GM18526 (cell line): ENCODE data around the gene CLPX.

Experiments
- POLR2A ChIP-seq: IDR thresholded peaks from 3 replicates; pipeline ENCODE4 v1.6.1; 2011; ENCODE audit not compliant: insufficient read length; ENCODE audit errors: extremely low read depth

The CLPX gene

DNA sequence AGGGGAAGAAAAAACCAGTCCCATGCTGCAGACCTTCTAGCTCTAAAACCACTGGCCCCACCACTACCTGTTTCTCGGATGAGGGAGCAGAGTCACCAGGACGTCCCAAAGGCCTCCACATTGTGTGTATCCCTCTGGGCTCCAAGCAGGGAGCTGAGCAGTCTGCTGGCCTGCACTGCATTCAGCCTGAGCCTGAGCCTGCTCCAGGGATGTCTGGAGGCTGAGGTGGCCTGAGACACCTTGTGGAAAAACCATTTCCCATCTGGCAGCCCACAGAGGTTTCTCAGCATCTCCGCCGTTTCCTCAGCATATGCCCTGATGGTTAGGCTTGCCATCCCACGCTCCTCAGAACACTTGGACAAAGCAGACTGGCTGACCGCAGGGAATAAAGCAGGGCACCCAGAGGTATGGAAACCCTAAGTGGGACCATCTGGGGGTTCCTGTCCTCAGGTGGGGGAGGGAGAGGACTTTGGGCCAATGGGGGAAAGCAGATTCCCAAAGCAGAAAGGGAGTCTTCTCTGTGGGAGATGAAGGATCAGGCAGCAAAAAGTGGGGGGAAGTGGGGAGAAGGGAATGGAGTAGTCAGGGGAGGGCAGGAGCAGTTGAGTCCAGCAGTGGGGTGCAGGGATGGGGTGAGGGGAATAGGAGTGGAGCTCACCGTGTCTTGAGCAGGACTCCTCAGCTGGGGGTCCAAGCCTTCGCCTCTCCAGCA is 25.8 kb upstream of the CLPX start, which contains the start of gene CILP:
Gene CILP (minus strand): TSS at position 704 of the 712 bp plus-strand sequence. CDS start 1,718 bp downstream, outside the sequence.
- TF ChIP-seq POLR2A, result no peak

DNA sequence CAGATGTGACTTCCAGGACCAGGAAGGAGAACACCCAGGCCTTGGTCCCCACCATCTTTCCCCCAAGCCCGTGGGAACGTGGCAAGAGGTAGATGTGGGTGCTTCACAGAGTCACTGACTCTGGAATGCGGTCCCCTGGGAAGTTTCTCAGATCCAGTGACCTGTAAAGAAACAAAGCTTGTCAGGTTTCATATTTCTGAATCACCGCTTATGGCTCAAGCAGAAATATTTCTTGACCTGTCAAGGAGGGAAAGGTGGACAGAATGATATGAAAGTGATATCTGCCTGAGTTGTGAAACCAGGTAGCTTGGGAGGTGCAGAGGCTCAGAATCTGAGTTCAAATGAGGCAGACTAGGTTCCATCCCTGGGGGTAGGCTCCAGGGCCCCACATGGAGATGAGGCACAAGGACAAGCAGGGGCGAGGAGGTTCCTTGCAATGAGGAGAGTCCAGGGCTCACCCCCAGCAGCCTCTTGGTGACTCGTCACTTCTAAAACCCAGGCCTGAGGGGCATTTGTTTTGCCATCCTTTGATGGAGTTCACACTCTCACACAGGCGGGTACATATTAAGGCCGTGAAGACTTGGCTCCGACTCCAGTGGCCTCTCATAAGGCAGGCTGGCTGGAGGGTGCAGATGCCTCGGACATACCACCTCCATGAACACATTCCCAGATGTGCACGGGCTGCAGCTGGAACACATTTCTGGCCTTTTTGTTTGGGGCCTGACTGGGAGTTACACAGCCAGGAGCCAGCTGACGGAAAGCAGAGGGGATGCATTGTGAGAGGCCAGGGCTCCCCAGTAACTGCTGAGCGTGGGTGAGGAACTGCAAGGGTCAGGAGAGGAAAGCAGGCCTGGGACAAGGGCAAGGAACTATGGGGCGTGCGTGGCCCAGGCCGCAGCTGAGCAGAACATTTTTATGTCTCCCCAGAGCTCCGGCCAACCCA is 24.8 kb upstream of the CLPX start:
- TF ChIP-seq POLR2A, result no peak

DNA sequence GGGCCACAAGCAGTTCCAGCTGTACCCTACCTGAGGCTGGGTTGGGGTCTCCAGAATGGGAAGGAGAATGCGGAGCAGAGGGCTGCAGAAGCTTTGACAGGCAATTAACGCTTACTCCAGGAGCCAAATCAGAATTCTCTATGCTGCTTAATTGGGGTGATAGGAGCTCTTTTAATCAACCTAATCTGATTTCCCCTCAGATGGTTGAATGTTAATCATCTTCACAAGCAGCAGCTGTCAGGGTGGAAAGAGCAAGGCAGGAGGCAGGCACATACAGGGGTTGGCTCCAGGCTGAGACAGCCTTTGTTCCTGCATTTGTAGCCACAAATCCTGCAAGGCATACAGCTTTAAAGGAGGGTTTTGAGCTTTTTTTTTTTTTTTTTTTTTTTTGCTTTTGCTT is 23.5 kb upstream of the CLPX start:
- TF ChIP-seq POLR2A, result no peak

DNA sequence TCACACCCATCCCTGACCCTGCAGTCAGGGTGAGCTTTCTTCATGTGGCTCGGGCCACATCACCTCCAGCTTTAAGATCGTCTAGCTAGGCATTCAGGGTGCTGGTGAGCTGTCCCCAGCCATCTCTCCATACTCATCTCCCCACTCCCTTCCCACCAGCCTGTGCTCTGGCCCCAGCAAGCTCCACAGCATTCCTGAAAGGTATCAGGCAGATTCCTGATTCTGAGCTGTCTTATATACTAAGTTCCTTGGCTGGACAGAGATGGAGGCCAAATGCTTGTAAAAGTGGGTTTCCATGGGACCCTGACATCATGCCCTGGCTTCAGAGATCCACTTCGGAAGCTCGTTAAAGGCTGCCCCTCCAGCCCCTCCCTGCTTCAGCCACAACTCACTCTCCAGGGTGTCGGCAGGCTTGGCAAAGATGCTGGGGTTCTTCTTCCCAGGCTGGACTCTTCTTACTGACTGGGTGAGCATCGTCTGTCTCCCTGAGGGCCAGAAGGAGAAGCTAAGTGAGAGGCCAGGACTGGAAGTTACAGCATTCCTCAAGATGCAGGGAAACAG is 22.2 kb upstream of the CLPX start:
- no peak for TF ChIP-seq POLR2A

DNA sequence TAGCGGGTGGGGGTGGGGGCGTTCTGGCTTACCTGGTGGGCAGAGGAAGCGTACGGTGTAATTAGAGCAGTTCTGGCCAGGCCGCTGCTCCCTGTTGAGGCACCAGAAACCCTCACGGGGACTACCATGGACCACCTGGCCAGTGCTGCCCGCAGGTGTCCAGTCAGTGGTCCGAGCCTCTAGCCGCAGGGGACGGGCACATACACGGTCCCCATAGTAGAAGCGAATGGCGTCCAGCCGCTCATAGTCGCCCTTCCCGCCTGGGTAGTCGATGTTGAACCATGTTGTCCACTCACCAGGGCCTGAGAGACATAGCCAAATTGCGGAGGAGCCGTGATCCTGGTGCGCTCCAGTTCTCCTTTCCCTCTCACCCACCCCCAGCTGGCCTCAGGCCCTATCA is 21.6 kb upstream of the CLPX start:
- TF ChIP-seq POLR2A, result no peak

DNA sequence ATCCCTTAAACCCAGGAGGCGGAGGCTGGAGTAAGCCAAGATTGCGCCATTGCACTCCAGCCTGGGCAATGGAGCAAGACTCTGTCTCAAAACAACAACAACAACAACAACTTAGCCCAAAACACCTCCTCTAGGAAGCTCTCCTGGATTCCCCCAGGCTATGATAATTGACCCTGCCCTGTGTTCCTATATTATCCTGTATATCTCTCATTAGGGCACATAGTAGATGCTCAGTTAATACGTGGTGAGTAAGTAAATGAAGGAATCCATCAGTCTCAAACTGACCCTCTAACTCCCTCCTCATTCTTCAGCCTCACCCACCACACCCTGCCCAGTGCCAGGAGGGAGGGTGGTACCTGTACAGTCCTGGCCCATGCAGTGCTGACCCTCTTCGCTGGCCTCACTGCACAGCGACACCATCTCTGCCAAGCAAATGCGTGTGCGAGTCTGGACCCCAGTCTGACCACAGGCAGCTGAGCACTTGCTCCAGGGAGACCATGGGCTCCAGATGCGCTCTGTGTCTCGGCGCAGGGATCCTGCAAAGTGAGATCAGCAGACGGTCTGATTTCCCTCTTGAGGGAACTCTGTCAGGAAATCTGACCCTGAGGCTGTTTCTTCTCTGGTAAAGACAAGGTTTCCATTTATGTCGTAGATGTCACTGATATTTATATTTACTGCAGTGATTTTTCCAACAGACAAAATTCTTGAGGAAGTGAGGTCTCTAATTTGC is 20.0 kb upstream of the CLPX start:
- TF ChIP-seq POLR2A, result no peak

DNA sequence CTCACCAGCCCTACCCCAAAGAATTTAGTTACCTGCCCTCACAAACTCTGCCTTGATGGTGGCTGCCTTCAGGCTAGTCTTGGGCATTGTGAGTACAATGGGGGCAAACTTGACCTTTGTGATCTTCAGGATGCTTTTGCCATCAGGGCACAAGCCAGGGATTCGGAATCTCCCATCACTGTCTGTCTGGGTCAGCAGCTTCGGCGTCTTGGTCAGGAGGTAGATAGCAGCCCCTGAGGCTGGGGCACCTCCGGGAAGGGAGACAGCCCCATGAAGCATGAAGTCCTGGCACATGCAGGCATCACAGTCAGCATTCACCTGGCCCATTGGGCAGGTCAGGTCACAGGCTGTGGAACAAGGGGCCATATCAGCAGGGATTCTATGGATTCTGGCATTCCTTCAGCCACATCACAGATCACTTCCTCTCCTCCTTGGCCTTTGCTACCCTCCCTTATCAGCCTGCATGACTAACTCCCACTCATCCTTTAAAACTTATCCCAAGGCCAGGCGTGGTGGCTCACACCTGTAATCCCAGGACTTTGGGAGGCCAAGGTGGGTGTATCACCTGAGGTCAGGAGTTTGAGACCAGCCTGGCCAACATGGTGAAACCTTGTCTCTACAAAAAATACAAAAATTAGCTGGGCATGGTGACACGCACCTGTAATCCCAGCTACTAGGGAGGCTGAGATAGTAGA is 19.2 kb upstream of the CLPX start:
- TF ChIP-seq POLR2A, result no peak

DNA sequence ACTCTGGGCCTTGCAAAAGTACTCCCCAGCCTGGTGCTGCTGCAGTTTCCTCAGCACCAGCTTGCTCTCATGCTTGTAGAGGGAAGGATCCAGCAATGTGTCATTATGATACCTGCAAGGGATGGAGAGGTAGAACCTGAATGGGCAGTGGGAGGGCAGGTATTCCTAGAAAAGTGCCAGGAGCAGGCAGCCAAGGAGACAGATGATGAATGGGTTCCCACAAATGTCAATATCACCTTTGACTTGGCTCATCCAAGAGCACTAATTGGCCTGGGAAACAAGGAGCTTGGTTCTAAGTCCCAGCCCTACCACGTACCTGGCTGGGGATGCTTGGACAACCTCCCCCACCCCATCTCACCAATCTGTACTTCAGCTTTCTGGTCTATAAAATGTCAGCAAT is 16.8 kb upstream of the CLPX start:
- TF ChIP-seq POLR2A, result no peak

DNA sequence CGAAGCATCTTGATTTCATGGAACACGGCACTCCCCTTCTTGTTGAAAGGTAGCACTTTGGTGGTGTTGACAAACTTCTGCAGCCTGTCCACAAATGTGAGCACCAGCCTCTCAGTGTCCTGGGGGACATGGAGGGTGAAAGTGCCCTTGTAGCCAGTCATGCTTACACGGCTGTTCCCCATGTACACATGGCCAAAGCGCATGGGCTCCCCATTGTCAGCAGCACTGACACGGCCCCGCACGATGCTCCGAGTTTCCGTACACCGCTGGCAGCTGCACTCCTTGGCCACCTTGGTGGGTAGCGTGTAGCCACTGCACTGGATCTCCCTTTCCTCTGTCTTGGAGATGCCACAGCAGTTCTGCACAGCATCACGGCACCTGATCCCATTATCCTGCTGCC is 13.4 kb upstream of the CLPX start:
- no peak for TF ChIP-seq POLR2A

DNA sequence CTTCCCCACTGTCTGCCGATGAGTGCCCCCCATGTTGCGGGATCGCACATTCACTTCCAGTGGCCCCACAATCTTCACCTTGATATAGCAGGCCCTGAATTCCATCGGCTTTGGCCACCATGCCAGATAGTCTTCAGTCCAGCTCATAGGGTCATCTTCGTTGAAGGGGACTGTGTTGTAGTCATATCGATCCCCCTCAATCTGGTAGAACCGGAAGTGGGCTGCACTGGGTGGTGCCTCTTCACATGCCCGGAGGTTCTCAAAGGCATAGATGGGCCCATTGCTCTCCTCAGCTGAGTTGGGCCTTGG is 12.1 kb upstream of the CLPX start:
- TF ChIP-seq POLR2A, result no peak

DNA sequence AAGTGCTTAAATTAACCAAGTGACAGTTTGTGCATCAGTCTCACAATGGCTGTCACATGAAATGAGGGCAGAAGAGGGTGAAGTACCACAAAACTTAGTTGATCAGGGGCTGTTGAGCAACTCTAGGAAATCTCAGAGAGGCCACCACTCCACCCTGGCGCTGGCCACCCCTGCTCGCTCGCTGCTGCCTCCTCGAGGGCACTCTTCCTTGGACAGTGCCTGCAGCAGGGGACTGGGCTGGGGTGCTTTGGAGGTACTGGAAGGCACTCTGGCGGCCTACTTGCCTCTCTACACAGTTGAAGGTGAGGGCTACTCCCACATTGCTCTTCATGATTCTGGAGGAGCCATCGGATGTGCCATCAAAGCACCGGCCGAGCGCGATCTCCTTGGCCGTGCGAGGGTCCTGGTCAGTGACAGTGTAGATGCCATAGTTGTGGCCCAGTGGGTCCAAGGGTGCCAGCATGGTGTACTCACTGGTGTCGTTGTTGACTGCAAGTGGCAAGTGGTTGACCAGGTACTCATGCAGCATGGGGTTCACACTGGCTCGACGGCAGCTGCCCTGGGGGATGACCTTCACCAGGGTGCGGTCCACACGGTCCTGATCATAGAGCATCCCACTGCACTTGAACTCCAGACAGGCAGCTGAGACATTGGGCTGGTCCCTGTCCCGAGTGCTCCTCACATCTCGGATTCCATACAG is 11.6 kb upstream of the CLPX start:
- TF ChIP-seq POLR2A, result no peak

DNA sequence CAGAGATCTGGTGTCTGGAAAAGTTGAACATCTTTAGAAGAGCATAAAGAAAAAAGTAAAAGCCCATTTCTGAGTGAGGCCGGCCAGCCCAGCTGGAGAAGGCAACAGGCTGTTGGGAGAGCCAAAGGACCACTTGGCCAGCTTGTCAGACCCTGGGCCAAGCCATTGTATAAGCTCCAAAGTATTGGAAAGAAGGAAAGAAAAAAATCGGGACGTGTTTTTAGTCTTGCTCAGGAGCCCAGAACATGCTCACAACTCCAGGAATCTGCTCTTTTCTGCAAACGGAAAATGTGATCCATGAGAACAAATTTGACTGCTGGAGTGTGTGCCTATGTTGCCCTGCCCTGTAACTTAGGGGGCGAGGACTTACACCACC is 10.4 kb upstream of the CLPX start:
- no peak for TF ChIP-seq POLR2A

DNA sequence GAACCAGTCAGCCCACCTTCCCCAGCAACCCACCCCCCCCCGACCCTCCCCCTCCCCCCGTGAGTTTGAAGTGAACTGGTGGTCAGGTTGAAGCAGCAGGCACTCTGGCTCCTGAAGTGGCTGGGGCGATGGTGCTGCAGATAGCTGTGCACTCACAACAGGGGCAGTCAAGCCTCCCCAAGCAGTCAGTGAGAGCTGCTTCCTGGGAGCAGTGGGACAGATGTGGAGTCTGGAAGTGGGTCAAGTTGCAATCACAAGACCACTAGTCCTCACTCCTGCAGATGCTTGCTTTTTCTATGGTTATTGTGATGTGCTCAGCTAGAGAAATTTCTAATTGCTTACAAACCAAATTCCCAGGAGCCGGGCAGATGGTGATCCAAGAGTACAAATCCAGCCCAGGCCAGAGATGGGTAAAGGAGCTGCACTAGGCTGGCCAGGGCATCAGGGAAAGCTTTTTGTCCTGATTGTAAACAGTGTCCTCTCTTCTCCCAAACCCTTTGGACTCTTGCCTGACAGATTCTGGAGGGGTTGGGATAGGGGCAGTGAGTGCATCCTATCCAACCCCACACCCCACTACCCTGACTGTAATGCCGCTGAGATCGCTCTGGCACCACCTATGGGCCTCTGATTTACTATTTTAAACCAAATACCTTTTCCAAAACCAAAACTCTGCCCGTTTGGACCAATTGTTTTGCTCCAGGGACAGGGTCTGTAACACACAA is 9.8 kb upstream of the CLPX start:
- TF ChIP-seq POLR2A, result no peak

DNA sequence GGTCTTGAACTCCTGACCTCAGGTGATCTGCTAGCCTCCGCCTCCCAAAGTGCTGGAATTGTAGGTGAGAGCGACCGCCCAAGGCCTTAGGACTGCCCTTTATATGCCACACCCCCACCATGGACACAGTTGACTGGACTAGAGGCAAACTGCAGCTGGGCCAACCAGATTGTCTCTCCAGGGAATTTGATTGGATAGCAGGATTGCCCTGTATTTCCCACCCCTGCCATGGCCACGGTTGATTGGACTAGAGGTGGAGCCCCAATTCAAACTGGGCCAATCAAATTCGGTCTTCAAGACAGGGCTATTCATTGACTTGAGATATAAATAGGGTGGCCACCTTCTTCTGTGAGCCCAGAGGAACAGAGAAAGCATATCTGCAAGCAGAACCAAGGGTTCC is 6.9 kb upstream of the CLPX start:
- TF ChIP-seq POLR2A, result no peak
